ENCODE data around the gene CFAP251. TPM values are rescaled to one million over a fixed set of nuclear protein-coding genes. Genes with fewer than 3 reads are reported as not detected.

CFAP251 gene
- polyA plus RNA-seq, 1 donor from 2014 or later, result 4.0 TPM

GRCh38 chr12:122004633-122005071 lies 86.3 kb downstream of the CFAP251 start:
- Histone ChIP-seq H3F3A (ENCODE audit: insufficient read depth, low read length, poor library complexity, severe bottlenecking) (no peaks in the 10 kb centered on the region), H3K9ac (ENCODE audit: low read length) (no peak overlapping the region), H3K36me3 (ENCODE audit: insufficient read depth, low read length) (no peaks in the 10 kb centered on the region), H4K20me1 (ENCODE audit: insufficient read depth) (no peaks in the 10 kb centered on the region), H2AFZ (ENCODE audit: low read depth, low read length) (no peak overlapping the region), H3K4me2 (ENCODE audit: low read length) (no peak overlapping the region), H3K9me2 (ENCODE audit: insufficient read depth, low read length) (no peaks in the 10 kb centered on the region), H3K27me3 (ENCODE audit: insufficient read depth, low read depth, low read length) (no peaks in the 10 kb centered on the region), H3K4me3 (ENCODE audit: low read length) (no peak overlapping the region), H3K27ac (ENCODE audit: low read length) (no peak overlapping the region), H3K79me2 (replicated peaks; ENCODE audit: insufficient read depth, low read length) (no peaks in the 10 kb centered on the region), H3K9me3 (ENCODE audit: low read length) (no peaks in the 10 kb centered on the region)
- TF ChIP-seq, protein P1, sequence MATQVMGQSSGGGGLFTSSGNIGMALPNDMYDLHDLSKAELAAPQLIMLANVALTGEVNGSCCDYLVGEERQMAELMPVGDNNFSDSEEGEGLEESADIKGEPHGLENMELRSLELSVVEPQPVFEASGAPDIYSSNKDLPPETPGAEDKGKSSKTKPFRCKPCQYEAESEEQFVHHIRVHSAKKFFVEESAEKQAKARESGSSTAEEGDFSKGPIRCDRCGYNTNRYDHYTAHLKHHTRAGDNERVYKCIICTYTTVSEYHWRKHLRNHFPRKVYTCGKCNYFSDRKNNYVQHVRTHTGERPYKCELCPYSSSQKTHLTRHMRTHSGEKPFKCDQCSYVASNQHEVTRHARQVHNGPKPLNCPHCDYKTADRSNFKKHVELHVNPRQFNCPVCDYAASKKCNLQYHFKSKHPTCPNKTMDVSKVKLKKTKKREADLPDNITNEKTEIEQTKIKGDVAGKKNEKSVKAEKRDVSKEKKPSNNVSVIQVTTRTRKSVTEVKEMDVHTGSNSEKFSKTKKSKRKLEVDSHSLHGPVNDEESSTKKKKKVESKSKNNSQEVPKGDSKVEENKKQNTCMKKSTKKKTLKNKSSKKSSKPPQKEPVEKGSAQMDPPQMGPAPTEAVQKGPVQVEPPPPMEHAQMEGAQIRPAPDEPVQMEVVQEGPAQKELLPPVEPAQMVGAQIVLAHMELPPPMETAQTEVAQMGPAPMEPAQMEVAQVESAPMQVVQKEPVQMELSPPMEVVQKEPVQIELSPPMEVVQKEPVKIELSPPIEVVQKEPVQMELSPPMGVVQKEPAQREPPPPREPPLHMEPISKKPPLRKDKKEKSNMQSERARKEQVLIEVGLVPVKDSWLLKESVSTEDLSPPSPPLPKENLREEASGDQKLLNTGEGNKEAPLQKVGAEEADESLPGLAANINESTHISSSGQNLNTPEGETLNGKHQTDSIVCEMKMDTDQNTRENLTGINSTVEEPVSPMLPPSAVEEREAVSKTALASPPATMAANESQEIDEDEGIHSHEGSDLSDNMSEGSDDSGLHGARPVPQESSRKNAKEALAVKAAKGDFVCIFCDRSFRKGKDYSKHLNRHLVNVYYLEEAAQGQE (IDR thresholded peaks at IDR 0.05; ENCODE audit: borderline replicate concordance), result no peak
- TF ChIP-seq RAD21 (conservative IDR thresholded peaks at IDR 0.05) (no peak), TAF1 (IDR thresholded peaks at IDR 0.05; ENCODE audit: low read depth) (no peak), SMC3 (conservative IDR thresholded peaks at IDR 0.05; ENCODE audit: poor library complexity) (no peak), POLR2AphosphoS5 (IDR thresholded peaks at IDR 0.05) (no peak), EZH2 (IDR thresholded peaks at IDR 0.05; ENCODE audit: borderline replicate concordance, insufficient read depth, low read length, poor library complexity, severe bottlenecking) (no peak), MXI1 (conservative IDR thresholded peaks at IDR 0.05; ENCODE audit: poor library complexity, severe bottlenecking) (no peak), EP300 (conservative IDR thresholded peaks at IDR 0.05; ENCODE audit: poor library complexity, severe bottlenecking) (no peak)
- TF ChIP-seq, protein P2, sequence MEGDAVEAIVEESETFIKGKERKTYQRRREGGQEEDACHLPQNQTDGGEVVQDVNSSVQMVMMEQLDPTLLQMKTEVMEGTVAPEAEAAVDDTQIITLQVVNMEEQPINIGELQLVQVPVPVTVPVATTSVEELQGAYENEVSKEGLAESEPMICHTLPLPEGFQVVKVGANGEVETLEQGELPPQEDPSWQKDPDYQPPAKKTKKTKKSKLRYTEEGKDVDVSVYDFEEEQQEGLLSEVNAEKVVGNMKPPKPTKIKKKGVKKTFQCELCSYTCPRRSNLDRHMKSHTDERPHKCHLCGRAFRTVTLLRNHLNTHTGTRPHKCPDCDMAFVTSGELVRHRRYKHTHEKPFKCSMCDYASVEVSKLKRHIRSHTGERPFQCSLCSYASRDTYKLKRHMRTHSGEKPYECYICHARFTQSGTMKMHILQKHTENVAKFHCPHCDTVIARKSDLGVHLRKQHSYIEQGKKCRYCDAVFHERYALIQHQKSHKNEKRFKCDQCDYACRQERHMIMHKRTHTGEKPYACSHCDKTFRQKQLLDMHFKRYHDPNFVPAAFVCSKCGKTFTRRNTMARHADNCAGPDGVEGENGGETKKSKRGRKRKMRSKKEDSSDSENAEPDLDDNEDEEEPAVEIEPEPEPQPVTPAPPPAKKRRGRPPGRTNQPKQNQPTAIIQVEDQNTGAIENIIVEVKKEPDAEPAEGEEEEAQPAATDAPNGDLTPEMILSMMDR (IDR thresholded peaks at IDR 0.05; ENCODE audit: poor library complexity, severe bottlenecking), result no peak

- Histone ChIP-seq H3K4me3 (ENCODE audit: low read length) (no peak overlapping the region), H3K79me2 (replicated peaks; ENCODE audit: insufficient read depth, low read length) (no peaks in the 10 kb centered on the region), H3F3A (ENCODE audit: insufficient read depth, low read length, poor library complexity, severe bottlenecking) (no peaks in the 10 kb centered on the region), H3K9me3 (ENCODE audit: low read length) (no peaks in the 10 kb centered on the region), H3K4me2 (ENCODE audit: low read length) (no peak overlapping the region), H3K27ac (ENCODE audit: low read length) (no peak overlapping the region), H3K36me3 (ENCODE audit: insufficient read depth, low read length) (no peaks in the 10 kb centered on the region), H3K9me2 (ENCODE audit: insufficient read depth, low read length) (no peaks in the 10 kb centered on the region), H3K27me3 (ENCODE audit: insufficient read depth, low read depth, low read length) (no peaks in the 10 kb centered on the region), H4K20me1 (ENCODE audit: insufficient read depth) (no peaks in the 10 kb centered on the region), H3K9ac (ENCODE audit: low read length) (no peak overlapping the region), H2AFZ (ENCODE audit: low read depth, low read length) (no peak overlapping the region)
- TF ChIP-seq EZH2 (IDR thresholded peaks at IDR 0.05; ENCODE audit: borderline replicate concordance, insufficient read depth, low read length, poor library complexity, severe bottlenecking) (no peak), RAD21 (conservative IDR thresholded peaks at IDR 0.05) (no peak), POLR2AphosphoS5 (IDR thresholded peaks at IDR 0.05) (no peak), EP300 (conservative IDR thresholded peaks at IDR 0.05; ENCODE audit: poor library complexity, severe bottlenecking) (no peak), MXI1 (conservative IDR thresholded peaks at IDR 0.05; ENCODE audit: poor library complexity, severe bottlenecking) (no peak), TAF1 (IDR thresholded peaks at IDR 0.05; ENCODE audit: low read depth) (no peak), SMC3 (conservative IDR thresholded peaks at IDR 0.05; ENCODE audit: poor library complexity) (no peak)
- TF ChIP-seq, protein P2 (IDR thresholded peaks at IDR 0.05; ENCODE audit: poor library complexity, severe bottlenecking), result no peak
- TF ChIP-seq, protein P1 (IDR thresholded peaks at IDR 0.05; ENCODE audit: borderline replicate concordance), result no peak
Observed at GRCh38 chr12:122005252-122005776, 86.9 kb downstream of the CFAP251 start.
